Measurements from ENCODE around the gene HIF1AN. TPM values are rescaled to one million over a fixed set of nuclear protein-coding genes. Genes with fewer than 3 reads are reported as not detected.

Gene HIF1AN
- total RNA-seq, 1 experiment from 2014 or later, result 49.9 TPM

- Mint-ChIP-seq H3K27me3 (ENCODE audit: low read depth) (peaks cover 35% of the 10 kb centered on the region), H3K4me1 (no peaks in the 10 kb centered on the region), H3K9me3 (no peaks in the 10 kb centered on the region; the same call in 1 of the 2 replicates), H3K4me3 (no peak overlapping the region), H3K27ac (no peak overlapping the region), H3K36me3 (no peaks in the 10 kb centered on the region)
- ChIA-PET POLR2A (no interaction called here), CTCF (interaction anchor here (1.2 to 2.7 kb wide), 2 partner anchors 18 to 25 kb away, joined by 3 to 13 read pairs; no protein-coding TSS in a partner anchor)
- no peak for TF ChIP-seq MYBL2 (CRISPR knock-in tag; IDR thresholded peaks at IDR 0.05)
- no peak for TF ChIP-seq GTF2I (CRISPR knock-in tag; conservative IDR thresholded peaks at IDR 0.05)
- TF ChIP-seq MAX (CRISPR knock-in tag; IDR thresholded peaks at IDR 0.05), result no peak
- no peak for TF ChIP-seq AFF4 (CRISPR knock-in tag; IDR thresholded peaks at IDR 0.05; ENCODE audit: borderline replicate concordance)
- TF ChIP-seq GRHL2 (CRISPR knock-in tag; IDR thresholded peaks at IDR 0.05; ENCODE audit: insufficient replicate concordance, severe bottlenecking), result no peak
- TF ChIP-seq, protein P1, sequence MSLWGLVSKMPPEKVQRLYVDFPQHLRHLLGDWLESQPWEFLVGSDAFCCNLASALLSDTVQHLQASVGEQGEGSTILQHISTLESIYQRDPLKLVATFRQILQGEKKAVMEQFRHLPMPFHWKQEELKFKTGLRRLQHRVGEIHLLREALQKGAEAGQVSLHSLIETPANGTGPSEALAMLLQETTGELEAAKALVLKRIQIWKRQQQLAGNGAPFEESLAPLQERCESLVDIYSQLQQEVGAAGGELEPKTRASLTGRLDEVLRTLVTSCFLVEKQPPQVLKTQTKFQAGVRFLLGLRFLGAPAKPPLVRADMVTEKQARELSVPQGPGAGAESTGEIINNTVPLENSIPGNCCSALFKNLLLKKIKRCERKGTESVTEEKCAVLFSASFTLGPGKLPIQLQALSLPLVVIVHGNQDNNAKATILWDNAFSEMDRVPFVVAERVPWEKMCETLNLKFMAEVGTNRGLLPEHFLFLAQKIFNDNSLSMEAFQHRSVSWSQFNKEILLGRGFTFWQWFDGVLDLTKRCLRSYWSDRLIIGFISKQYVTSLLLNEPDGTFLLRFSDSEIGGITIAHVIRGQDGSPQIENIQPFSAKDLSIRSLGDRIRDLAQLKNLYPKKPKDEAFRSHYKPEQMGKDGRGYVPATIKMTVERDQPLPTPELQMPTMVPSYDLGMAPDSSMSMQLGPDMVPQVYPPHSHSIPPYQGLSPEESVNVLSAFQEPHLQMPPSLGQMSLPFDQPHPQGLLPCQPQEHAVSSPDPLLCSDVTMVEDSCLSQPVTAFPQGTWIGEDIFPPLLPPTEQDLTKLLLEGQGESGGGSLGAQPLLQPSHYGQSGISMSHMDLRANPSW (CRISPR knock-in tag; conservative IDR thresholded peaks at IDR 0.05; ENCODE audit: low read depth), result no peak
- TF ChIP-seq, protein P2, sequence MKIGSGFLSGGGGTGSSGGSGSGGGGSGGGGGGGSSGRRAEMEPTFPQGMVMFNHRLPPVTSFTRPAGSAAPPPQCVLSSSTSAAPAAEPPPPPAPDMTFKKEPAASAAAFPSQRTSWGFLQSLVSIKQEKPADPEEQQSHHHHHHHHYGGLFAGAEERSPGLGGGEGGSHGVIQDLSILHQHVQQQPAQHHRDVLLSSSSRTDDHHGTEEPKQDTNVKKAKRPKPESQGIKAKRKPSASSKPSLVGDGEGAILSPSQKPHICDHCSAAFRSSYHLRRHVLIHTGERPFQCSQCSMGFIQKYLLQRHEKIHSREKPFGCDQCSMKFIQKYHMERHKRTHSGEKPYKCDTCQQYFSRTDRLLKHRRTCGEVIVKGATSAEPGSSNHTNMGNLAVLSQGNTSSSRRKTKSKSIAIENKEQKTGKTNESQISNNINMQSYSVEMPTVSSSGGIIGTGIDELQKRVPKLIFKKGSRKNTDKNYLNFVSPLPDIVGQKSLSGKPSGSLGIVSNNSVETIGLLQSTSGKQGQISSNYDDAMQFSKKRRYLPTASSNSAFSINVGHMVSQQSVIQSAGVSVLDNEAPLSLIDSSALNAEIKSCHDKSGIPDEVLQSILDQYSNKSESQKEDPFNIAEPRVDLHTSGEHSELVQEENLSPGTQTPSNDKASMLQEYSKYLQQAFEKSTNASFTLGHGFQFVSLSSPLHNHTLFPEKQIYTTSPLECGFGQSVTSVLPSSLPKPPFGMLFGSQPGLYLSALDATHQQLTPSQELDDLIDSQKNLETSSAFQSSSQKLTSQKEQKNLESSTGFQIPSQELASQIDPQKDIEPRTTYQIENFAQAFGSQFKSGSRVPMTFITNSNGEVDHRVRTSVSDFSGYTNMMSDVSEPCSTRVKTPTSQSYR (CRISPR knock-in tag; IDR thresholded peaks at IDR 0.05), result no peak
- TF ChIP-seq FOXJ3 (CRISPR knock-in tag; IDR thresholded peaks at IDR 0.05; ENCODE audit: borderline replicate concordance), result no peak
- TF ChIP-seq HMGXB4 (CRISPR knock-in tag; IDR thresholded peaks at IDR 0.05), result no peak
- no peak for TF ChIP-seq ZNF317 (CRISPR knock-in tag; IDR thresholded peaks at IDR 0.05; ENCODE audit: borderline replicate concordance, low read depth)
- TF ChIP-seq SP1 (CRISPR knock-in tag; conservative IDR thresholded peaks at IDR 0.05), result no peak
- peak; percentile 57 for ATAC-seq
- DNase-seq (ENCODE audit: low spot score), result no peak
These were observed 51.2 kb downstream of the HIF1AN start for GRCh38 chr10:100586959-100587358.

GRCh38 chr10:100598166-100598565, 62.4 kb downstream of the HIF1AN start:
- CTCF ChIA-PET, result interaction anchor here (0.8 to 1.8 kb wide), 5 partner anchors 28 to 280 kb away, joined by 3 to 7 read pairs (median 5); partner anchors contain the start of gene HIF1AN
- DNase-seq (ENCODE audit: low spot score) (no peak), ATAC-seq (no peak)
- H3K36me3 Mint-ChIP-seq, result no peaks in the 10 kb centered on the region
- H3K9me3 Mint-ChIP-seq, result no peaks in the 10 kb centered on the region
- H3K27me3 Mint-ChIP-seq (ENCODE audit: low read depth), result peaks cover 21% of the 10 kb centered on the region
- no peak overlapping the region for H3K27ac Mint-ChIP-seq
- no peak overlapping the region for H3K4me3 Mint-ChIP-seq
- H3K4me1 Mint-ChIP-seq, result no peaks in the 10 kb centered on the region
- POLR2A ChIA-PET, result no interaction called here
- no peak for TF ChIP-seq CREB1 (CRISPR knock-in tag; IDR thresholded peaks at IDR 0.05)
- no peak for TF ChIP-seq E2F5 (CRISPR knock-in tag; IDR thresholded peaks at IDR 0.05)
- TF ChIP-seq GABPB1 (CRISPR knock-in tag; IDR thresholded peaks at IDR 0.05), result no peak
- TF ChIP-seq MXD4 (CRISPR knock-in tag; IDR thresholded peaks at IDR 0.05; ENCODE audit: borderline replicate concordance), result no peak
- no peak for TF ChIP-seq CBFB (CRISPR knock-in tag; IDR thresholded peaks at IDR 0.05; ENCODE audit: low read depth)
- TF ChIP-seq SMAD3 (CRISPR knock-in tag; IDR thresholded peaks at IDR 0.05; ENCODE audit: borderline replicate concordance), result no peak
- TF ChIP-seq, protein P3, sequence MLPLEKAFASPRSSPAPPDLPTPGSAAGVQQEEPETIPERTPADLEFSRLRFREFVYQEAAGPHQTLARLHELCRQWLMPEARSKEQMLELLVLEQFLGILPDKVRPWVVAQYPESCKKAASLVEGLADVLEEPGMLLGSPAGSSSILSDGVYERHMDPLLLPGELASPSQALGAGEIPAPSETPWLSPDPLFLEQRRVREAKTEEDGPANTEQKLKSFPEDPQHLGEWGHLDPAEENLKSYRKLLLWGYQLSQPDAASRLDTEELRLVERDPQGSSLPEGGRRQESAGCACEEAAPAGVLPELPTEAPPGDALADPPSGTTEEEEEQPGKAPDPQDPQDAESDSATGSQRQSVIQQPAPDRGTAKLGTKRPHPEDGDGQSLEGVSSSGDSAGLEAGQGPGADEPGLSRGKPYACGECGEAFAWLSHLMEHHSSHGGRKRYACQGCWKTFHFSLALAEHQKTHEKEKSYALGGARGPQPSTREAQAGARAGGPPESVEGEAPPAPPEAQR (CRISPR knock-in tag; IDR thresholded peaks at IDR 0.05), result no peak
